CD1c-positive myeloid dendritic cell (primary cell): ENCODE data around the gene TBC1D2B.
A peak's percentile ranks its signal among the peaks of the same experiment; 100 is the strongest.

ENCODE experiments used
- DNase-seq: peaks from one replicate; pipeline ENCODE4 v3.0.0-alpha.2; 2016; ENCODE audit errors: extremely low spot score

TBC1D2B gene

DNA sequence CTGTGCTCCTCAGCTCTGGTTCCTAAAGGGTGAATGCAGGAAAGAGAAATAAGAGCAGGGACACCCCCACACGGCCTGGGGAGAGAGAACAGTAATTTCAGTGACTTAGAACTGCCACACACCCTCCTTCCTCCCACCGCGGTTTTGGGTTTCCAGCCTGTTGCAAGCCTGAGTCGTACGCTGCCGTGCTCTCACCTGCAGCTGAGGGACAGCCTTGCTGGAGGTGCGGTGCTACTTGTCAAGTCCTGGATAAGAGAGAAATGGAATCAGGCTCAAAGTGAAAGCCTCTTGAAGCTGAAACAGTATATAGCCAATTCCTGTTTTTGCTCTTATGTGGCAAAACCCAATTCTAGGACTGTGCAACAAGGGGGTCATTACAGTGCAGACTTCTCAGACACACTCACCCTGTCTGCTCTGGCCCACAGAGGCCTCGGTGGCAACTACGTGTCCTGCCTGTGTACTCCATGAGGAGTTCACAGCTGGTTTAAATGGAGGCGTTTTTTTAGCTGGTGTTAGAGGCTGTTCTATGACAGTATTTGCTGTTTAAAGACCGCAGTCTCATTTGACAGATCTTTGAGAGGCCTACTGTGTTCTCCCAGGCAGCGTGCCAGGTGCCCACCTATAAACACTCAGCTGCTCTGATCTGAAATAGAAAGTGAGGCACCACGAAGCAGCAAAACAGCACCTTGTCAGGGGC is 42.9 kb downstream of the TBC1D2B start:
- peak; percentile 64 for DNase-seq

DNA sequence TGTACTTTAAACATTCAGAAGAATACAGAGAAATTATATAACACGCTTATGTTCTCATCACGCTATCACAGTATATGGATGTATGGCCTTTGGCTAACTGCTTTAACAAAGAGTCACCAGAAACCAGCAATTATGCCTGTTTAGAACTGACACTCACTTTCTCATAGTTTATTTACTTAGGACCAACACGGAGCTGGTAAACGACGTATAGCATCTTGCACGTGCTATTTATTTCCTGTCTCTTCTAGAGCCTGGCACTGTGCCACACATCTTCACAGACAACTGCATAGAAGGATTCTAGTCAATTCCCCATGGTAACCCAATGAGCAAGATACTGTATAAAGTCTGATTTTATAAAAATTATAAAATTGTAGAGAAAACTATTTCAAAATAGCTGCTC is 43.6 kb downstream of the TBC1D2B start:
- DNase-seq: peak; percentile 44

DNA sequence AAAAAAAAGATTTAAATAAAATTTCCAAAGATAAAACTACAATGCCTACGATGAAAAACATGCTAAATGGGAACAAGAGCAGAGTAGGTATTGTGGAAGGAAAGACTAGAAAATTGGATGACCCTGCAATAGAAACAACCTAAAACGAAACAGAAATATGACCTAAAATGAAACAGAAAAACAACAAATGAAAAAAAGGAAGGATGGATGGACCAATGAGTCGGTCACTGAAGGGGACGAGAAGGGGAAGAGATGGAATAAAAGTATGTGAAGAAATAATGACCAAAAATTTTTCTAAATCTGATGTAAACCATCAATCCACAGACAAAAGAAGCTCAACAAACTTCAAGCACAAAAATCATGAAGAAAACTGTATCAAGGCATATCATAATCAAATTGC is 44.8 kb downstream of the TBC1D2B start:
- DNase-seq: peak; percentile 38

DNA sequence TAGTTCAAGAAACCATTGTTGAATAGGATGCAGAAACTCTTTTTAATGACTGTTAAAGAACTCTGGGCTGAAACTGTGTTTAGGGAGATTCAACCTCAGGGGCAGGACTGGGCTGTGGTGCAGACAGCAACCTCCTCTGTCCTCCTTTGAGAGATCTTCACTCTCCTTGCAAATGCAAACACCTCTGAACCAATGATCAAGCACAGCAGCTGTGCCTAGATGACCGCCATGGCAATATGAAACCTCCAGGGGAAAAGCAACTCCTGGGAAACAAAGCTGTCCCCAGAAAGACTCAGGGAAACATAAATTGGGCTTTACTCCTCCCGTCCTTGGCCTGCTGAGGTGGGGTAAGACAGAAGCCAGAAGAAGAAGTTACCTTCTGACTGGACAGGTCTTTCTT is 52.6 kb downstream of the TBC1D2B start:
- DNase-seq: no peak

DNA sequence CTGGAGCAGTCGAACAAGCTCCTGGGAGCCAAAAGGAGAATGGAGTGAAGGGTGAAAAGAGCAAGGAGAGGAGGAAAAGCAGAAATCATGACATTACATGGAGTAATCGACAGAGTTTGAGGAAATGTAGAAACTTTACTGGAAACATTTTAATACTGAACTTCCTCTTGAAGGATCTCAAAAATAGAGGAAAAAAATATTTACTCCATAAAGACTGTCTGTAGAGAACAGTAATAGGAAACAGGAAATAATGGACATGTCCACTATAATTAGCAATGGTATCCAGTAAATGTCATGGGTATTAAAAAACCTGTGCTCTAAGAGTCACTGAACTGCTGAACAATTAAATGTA is 53.0 kb downstream of the TBC1D2B start:
- peak; percentile 24 for DNase-seq

DNA sequence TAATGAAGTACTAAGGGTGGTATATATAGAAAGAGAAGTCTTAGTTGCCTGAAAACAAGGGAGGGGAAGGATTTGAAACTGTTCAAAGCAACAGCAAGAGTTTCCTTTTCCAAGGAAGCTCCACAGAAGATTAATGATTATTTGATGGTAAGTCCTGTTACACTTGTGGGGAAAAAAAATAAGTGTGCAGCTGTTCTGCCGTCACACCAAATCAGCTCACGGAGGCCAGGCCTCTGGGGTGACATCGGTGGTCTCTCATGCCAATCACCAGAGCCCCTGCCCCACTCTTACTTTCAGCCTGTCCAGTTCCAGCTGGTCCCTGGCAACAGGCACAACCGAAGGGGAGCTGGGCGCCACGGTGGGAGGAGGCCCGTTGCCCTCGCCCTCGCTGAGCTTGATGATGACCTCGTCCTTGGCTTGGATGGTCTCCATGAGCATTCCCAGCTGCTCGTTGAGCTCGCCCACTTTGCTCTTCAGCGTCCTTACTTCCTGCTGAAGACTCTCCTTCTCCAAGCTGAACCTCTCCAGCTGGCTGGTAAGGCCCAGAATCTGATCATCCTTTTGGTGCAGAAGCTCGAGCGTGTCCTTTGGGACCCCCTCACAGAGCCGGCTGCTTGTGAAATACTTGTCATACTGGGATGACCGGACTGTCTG is 53.5 kb downstream of the TBC1D2B start:
- DNase-seq: no peak

DNA sequence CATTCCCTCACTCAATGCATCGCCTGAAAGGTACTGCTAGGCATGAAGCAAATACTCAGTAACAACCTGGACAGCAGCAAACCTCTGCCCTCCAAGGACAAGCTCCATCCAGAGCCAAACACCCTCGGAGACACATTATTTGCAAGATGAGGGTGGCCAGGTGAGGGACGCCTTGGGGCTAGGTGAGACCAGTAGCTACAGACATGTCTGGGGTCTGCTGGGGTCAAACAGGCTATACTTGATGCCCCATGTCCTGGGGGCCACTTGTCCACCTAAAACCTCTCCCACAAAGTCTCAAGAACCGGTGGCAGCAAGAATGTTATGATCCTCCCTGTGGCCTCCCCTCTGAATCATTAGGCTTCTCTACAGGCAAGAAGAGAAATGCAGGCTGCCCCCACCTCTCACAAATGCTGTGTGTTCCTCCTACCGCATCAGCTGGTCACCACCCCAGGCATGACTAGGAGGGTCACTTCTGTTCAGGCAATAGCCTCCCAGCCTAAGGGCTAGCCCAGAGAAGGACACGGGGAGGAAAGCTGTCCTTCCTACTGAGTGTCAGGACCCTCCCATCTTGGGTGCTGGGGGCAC is 54.3 kb downstream of the TBC1D2B start:
- no peak for DNase-seq

DNA sequence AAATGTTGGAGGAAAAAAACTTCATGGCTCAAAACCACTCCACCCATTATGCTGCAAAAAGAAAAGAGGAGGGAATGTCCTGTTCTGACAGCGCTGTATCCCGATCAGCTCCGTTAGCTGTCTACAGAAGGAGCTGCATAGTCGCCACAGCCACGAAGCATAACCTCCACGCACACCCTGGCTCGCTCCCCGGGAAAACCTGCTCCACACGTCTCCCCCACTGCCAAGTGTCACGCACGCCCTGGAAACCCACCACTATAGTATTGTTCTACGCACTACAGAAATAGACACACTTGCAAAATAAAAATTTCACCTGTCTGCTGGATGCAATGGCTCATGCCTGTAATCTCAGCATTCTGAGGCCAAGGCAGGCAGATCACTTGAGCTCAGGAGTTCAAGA is 55.8 kb downstream of the TBC1D2B start:
- no peak for DNase-seq

DNA sequence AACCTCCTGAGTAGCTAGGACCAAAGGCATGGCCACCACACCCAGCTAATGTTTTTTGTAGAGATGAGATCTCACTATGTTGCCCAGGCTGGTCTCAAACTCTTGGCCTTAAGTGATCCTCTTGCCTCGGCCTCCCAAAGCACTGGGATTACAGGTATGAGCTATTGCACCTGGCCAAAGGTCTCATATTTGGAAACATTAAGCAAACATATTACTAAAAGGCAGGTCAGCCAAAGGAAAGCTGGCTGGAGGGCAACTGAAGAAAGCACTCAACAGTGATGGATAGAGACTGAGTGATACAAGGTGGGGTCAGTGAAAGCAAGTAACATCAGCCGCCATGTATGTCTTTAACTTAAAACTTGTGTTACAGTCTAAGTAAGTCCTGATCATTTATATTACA is 57.5 kb downstream of the TBC1D2B start:
- no peak for DNase-seq

DNA sequence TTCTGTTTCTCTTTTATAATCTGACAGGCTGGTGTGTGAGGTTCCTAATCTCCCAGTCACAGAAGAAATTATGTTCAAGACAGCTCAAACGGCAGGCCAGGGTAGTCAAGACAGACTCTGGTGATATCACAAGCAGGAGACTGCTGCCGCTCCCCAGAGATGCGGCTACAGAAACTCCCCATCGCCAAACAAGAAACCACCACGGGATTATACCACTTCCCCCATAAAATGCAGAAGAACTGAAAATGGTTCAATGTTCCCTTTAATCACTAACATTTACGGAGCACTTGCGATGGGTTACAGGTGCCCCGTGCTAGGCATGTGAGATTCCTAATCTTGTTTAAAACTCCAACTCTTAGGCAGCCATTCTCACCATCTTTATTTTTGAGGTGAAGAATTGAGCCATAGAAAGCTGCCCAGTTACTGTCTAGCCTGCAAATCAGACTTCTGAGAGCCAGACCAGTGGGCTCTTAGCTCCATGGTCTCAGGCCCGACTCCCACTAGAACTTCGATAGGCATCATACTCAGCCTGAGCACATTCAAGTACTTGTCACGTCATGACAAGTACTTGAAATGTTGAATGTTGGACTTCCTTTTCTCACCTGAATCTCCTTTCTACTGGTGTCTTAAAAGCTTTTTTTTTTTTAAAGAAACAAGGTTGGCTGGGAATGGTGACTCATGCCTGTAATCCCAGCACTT is 58.4 kb downstream of the TBC1D2B start:
- DNase-seq: peak; percentile 69

DNA sequence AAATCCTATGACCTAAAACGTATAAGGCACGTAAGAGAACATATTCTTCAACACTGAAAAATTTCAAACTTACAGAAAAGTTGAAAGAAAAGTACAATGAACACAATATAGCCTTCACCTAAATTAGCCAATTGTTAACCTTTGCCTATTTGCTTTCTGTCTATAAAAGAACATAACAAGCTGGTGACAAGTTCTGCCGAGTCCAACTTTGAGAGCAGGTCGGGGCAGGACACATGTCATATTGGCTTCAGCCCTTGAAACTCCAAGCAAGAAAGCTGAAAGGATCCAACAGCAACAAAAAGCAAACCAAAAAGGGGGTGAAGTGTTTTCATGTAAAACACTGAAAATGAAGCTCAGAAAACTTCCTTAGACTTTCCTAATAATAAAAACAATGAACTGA is 59.1 kb downstream of the TBC1D2B start:
- DNase-seq: no peak

DNA sequence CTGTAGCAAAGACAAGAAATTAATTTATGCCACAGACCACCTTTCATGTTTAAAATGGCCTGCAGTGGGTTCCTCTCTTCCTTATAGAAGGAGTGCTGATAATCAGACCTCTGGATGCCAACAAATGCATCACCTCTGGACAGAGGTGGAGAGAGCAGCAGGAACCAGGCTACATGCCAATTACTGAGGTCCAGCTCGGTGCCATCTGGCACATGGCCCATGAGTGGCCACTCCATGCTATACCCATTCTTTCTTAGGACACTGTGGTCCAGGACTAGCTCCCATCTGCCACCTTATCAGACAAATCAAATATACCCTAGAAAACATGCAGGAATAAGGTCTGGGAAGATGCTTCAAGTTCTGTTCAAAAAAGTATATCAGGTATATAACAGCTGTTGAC is 60.7 kb downstream of the TBC1D2B start:
- DNase-seq: no peak

DNA sequence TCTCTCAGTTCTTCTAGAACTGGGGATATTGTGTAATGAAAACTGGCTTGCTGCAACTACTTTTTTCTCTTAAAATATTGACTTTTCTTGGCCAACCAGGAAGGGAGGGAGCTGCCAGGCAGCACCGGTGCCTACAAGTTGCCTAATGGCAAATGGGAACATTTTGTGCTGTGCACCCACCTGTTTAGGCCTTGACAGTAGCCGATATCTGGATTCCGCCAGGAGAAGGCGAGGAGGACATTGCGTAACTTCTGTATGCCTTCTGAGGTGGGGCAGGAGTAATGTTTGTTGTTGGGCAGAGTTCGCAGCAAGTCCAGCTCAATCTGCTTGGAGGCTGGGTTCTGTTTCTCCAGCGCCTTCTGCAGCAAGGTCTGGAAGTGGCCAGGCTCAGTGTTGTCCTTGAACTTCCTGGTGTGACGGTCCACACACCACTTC is 64.9 kb downstream of the TBC1D2B start:
- no peak for DNase-seq

DNA sequence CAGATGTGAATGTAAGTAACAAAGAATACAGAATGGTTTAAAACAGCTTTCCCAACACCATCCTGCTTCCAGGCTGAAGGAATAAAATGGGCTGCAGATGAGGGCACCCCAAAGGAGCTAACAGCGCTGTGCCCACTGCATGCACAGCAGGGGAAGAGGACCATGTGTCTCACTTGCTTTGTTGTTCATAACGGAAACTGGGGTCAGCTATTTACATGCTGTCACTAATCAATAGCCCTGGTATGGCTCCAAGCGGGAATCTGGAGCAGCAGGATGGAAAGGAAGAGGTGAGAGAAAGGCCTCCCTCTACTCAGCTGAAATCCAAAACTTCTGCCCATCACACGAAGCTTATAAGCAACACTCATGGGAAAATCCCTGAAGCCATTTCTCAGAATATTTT is 67.4 kb downstream of the TBC1D2B start:
- no peak for DNase-seq

DNA sequence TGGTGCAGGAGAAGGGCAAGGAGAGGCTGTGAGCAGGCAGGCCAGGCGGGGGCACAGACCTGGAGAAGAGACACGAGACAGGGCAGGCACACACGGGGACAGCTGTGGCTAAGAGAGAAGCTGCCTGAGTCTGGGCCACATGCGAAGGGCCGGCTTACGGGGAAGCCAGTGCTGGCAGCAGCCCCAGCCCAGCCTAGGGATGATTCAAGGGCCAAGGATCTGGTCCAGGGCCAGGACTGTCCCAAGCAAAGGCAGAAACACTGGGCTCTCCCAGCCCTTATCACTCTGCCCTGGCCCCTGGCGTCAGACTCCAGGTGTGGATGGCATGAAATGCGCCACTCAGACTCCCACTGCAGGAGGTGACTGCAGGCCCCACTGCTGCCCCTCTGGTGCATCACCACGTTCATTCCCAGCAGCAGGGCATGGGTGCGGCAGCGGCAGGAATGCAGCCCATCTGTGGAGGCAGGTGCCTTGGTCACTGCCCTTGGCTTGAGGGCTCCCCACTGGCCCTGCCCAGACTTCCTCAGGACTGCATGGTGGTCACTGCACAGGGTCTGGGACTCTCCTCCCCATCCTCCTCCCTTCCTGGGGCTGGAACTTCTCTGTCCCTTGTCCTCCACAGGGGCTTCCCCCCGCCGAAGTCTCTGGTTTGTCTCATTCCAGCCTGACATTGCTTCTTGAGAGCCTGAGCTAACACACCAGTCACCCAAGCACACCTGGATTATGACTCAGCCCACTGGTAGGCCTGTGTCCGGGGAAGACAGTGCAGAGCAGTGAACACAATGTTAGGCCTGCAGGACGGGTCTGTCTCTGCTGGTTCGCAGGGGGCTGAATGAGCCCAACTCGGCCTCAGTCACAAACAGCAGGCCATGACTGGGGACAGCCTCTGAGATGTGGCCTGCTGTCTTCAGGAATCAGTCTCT is 69.3 kb downstream of the TBC1D2B start:
- no peak for DNase-seq

DNA sequence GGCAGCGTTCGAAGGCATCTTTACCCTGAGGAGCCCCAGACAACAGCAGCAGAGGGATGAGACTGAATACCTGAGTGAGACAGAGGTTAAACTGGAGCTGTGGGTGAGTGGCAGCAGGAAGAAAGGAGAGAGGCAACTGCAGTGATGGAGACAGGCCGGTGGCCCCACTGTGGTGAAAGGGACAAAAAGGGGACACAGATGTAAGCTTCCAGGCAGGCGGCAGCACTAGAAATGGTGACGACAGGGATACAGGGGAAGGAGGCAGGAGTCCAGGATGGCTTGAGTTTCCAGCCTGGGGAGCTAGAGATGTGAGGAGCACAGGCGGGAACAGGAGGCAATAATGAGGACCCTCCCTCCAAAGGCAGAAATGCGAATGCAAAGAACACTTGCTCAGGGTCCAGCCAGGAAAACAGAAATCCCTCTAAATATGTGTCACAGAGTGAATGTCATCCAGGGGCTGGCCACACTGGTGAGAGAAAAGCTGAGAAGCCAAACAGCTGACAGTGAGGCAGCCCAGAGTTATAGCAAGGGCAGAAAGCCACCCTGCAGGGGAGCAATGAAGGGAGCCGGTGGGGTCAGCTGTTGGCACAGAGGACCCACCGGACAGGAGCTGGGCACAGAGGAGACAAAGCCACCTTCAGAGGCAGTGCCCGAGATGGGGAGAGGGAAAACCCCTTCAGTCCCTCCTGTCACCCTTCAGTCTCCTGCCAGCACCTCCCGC is 70.1 kb downstream of the TBC1D2B start:
- DNase-seq: no peak

DNA sequence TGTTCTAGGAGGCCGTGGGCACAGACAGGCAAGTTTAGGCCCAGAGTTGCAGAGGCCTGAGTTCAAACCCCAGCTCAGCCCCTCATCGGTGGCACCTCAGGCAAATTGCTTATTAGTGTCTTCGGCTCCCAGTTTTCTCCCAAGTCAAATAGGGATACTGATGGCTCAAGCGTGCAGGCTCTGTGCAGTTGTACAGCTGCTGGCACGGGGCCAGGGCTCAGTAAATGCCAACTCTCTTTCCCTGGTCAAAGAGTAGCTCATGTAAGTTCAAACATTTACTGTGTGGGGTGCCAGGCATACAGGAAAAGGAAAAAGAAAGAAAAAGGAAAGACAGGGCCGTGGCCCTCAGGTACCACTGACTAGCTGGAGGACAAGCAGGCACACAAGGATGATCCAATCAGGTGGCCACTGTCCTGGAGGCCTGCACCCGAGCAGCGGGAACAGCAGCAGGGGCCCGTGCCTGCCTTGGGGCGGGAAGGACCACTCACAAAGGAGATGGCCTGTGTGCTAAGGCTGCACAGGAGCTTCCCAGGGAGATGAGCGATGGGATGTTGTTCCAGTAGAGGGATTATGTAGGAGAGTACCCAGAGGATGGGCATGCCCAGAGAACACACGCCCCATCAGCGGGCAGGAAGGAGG is 70.8 kb downstream of the TBC1D2B start:
- DNase-seq: no peak

DNA sequence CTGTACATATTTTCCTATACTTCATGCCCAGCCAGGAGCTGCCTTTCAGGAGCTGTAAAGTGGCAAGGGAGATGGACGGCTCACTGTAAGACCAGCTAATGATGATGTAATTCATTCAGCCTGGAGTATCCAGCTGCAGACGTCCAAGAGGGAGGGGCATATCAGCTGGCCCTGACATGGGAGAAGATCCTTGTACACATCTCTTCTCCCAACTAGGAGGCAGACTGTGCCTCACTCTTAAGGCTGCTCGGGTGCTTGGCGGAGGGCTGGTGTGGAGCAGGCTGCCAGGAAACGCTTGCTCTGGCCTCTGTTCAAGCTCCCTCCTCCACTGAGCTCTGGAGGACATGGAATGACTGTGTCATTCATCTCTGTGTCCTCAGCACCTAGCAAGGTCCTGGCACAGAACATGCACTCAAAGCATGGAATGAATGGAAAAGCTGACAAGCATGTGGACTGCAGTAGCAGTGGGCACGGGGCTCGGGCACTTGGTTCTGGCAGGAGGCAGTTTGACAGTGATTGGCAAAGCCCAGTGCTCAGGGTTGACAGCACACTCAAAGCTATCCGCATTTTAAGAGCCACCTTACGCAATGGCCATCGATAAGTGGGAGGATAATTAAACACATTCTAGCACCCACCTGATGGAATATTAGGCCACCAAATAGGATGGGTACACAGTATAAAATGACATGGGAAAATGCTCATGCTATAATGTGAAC is 72.4 kb downstream of the TBC1D2B start:
- no peak for DNase-seq

DNA sequence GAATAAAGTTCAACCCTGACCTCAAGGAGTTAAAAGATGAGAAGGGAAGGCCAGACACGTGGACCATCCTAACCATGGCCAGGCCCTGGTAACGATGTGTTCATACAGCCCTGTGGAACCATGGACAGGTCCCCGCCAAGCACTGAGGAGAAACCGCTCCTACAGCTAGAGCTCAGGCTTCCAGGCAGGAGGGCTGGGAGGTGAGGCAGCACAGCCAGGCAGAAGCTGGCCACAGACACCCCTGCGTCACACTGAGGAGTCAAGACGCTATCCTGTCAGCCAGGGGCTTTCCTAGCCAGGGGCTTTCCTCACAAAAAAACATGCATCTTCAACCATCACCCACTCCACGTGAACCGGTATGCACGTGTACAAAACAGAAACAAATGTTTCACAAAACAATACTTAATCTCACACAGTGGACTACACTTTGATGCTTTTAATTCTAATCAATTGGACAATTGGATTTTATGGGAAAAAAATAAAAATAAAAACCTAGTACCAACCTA is 73.2 kb downstream of the TBC1D2B start:
- no peak for DNase-seq

DNA sequence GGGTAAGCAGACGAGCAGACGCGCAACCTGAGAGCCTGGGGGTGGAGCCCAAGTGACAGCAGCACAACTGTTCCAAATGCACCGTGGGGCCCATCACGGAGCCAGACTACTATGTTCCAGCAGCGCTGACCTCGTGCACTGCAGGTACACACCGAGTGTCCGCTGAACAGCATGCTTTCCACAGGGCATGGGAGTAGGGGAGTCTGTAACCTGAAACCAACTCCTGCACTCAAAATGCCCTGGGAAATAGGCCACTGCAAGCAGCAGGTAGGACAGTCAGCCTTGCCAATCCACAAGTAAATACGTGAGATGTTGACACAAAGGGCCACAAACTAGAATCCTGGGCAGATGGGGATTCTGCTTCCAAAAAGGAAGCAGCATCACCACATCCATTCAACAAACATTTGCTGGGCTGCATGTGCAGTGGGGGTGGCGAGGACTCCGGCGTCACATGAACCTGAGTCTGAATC is 73.9 kb downstream of the TBC1D2B start:
- no peak for DNase-seq
